ENCODE measurements around the gene PIK3C2B.

Gene PIK3C2B

GRCh38 chr1:204480515-204480914 lies 14.1 kb downstream of the PIK3C2B start:
- Histone ChIP-seq H3K27me3 (replicated peaks; ENCODE audit: insufficient read depth, low read length) (no peaks in the 10 kb centered on the region), H3K4me3 (ENCODE audit: low read length) (no peak overlapping the region), H3K9me3 (replicated peaks; ENCODE audit: insufficient read depth, low read length) (no peaks in the 10 kb centered on the region), H3K79me2 (ENCODE audit: low read length) (no peaks in the 10 kb centered on the region), H3K9ac (ENCODE audit: low read length) (no peak overlapping the region), H2AFZ (ENCODE audit: low read length) (no peak overlapping the region), H3K4me1 (ENCODE audit: low read length) (no peaks in the 10 kb centered on the region), H3K27ac (ENCODE audit: low read length) (no peak overlapping the region), H3F3A (ENCODE audit: insufficient read depth, low read length) (no peaks in the 10 kb centered on the region), H3K4me2 (ENCODE audit: low read depth, low read length) (no peak overlapping the region), H3K9me2 (replicated peaks; ENCODE audit: insufficient read depth, low read length) (no peaks in the 10 kb centered on the region), H3K36me3 (replicated peaks; ENCODE audit: insufficient read depth, low read length) (no peaks in the 10 kb centered on the region), H4K20me1 (ENCODE audit: insufficient read depth, low read length) (no peaks in the 10 kb centered on the region)
- no peak for DNase-seq
- TF ChIP-seq EZH2phosphoT487 (IDR thresholded peaks at IDR 0.05; ENCODE audit: low read length) (no peak), CTCF (IDR thresholded peaks at IDR 0.05; ENCODE audit: low read length) (no peak)

DNA sequence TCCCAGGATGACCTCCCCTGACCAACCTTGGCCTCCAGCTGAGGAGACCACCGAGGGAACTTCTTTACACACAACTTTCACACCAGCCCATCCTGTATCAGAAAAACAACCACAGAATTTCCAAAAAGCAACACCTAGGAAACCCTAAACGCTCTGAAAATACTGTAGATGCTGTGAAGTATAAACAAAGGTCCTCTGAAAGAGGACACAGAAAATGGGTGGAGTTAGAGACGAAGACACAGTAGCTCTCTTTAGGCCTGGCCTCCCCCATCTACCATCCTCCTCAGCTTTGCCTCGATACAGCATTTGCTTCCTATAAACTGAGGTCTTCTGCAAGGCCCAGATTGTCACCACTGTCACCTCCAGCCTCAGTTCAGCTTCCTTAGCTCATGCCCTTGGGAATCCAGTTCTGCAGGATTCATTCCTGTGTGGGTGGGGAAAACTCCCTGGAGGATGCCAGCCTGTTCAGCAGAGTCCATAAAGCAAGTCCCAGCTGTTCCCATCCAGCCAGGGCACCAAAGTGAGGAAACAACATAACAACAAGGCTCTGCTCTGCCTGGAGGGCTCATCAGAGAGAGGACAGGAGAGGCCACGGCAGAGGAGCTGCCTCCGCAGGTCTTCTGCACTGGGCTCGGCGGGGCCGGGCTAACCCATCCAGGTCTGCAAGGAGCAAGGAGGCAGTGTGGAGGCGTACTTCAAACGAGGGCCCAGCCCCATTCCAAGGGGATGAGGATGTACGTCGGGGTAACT lies 15.0 kb downstream of the PIK3C2B start:
- H3K4me2 ChIP-seq (ENCODE audit: low read depth, low read length): no peak overlapping the region
- no peak for DNase-seq
- no peaks in the 10 kb centered on the region for H3K79me2 ChIP-seq (ENCODE audit: low read length)
- no peak overlapping the region for H3K4me3 ChIP-seq (ENCODE audit: low read length)
- H3K36me3 ChIP-seq (replicated peaks; ENCODE audit: insufficient read depth, low read length): no peaks in the 10 kb centered on the region
- H4K20me1 ChIP-seq (ENCODE audit: insufficient read depth, low read length): no peaks in the 10 kb centered on the region
- no peaks in the 10 kb centered on the region for H3K9me2 ChIP-seq (replicated peaks; ENCODE audit: insufficient read depth, low read length)
- H3K27ac ChIP-seq (ENCODE audit: low read length): no peak overlapping the region
- no peaks in the 10 kb centered on the region for H3K27me3 ChIP-seq (replicated peaks; ENCODE audit: insufficient read depth, low read length)
- H3K9me3 ChIP-seq (replicated peaks; ENCODE audit: insufficient read depth, low read length): no peaks in the 10 kb centered on the region
- H3K9ac ChIP-seq (ENCODE audit: low read length): no peak overlapping the region
- no peaks in the 10 kb centered on the region for H3K4me1 ChIP-seq (ENCODE audit: low read length)
- no peak overlapping the region for H2AFZ ChIP-seq (ENCODE audit: low read length)
- no peak for TF ChIP-seq CTCF (IDR thresholded peaks at IDR 0.05; ENCODE audit: low read length)
- TF ChIP-seq EZH2 (optimal IDR thresholded peaks at IDR 0.05; ENCODE audit: low read depth, low read length): no peak
- no peak for TF ChIP-seq EZH2phosphoT487 (IDR thresholded peaks at IDR 0.05; ENCODE audit: low read length)
- H3F3A ChIP-seq (ENCODE audit: insufficient read depth, low read length): no peaks in the 10 kb centered on the region

DNA sequence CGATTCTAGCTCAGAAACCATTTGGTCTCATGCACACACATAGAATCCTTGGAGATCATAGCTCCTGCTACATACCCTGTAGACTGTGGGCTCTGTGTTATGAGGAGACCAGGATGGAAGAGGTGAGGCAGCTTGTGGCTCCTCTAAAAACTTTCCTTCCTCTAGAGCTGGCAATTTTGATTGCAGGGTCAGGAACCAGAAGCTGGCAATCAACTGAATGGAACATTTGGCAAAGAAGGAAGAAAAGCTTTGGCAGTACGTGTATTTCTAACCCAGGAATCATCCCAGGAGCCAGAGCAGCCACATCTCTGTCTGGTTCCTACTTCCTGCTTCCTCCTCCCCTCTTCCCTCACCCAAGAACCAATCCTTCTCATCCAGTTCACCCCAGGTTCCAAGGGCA lies 15.7 kb downstream of the PIK3C2B start:
- no peaks in the 10 kb centered on the region for H3K4me1 ChIP-seq (ENCODE audit: low read length)
- no peaks in the 10 kb centered on the region for H3F3A ChIP-seq (ENCODE audit: insufficient read depth, low read length)
- TF ChIP-seq CTCF (IDR thresholded peaks at IDR 0.05; ENCODE audit: low read length) (no peak), EZH2 (optimal IDR thresholded peaks at IDR 0.05; ENCODE audit: low read depth, low read length) (no peak), EZH2phosphoT487 (IDR thresholded peaks at IDR 0.05; ENCODE audit: low read length) (no peak)
- no peak overlapping the region for H3K4me3 ChIP-seq (ENCODE audit: low read length)
- no peak for DNase-seq
- no peak overlapping the region for H2AFZ ChIP-seq (ENCODE audit: low read length)
- H3K27me3 ChIP-seq (replicated peaks; ENCODE audit: insufficient read depth, low read length): no peaks in the 10 kb centered on the region
- no peak overlapping the region for H3K9ac ChIP-seq (ENCODE audit: low read length)
- no peak overlapping the region for H3K27ac ChIP-seq (ENCODE audit: low read length)
- no peaks in the 10 kb centered on the region for H3K9me3 ChIP-seq (replicated peaks; ENCODE audit: insufficient read depth, low read length)
- no peaks in the 10 kb centered on the region for H3K79me2 ChIP-seq (ENCODE audit: low read length)
- H3K4me2 ChIP-seq (ENCODE audit: low read depth, low read length): no peak overlapping the region
- no peaks in the 10 kb centered on the region for H3K9me2 ChIP-seq (replicated peaks; ENCODE audit: insufficient read depth, low read length)
- H4K20me1 ChIP-seq (ENCODE audit: insufficient read depth, low read length): no peaks in the 10 kb centered on the region
- H3K36me3 ChIP-seq (replicated peaks; ENCODE audit: insufficient read depth, low read length): no peaks in the 10 kb centered on the region
